Left forelimb (tissue), 1 donor: Measurements from ENCODE around the gene RWDD3.

Source experiments
- DNase-seq: peaks from one replicate; pipeline ENCODE4 v3.0.0-alpha.2; 2018; ENCODE audit warnings: low spot score

RWDD3 gene

GRCh38 chr1:95282518-95282895, 48.5 kb downstream of the RWDD3 start:
- no peak for DNase-seq

- DNase-seq: no peak
Measured at GRCh38 chr1:95284420-95284819, 50.4 kb downstream of the RWDD3 start.

GRCh38 chr1:95286479-95286878, 52.5 kb downstream of the RWDD3 start:
- DNase-seq: no peak

GRCh38 chr1:95287081-95287480, 53.1 kb downstream of the RWDD3 start:
- no peak for DNase-seq

- no peak for DNase-seq
Measured at GRCh38 chr1:95287825-95288224, 53.8 kb downstream of the RWDD3 start.
